Measurements from ENCODE around the gene CCDC33.

DNA sequence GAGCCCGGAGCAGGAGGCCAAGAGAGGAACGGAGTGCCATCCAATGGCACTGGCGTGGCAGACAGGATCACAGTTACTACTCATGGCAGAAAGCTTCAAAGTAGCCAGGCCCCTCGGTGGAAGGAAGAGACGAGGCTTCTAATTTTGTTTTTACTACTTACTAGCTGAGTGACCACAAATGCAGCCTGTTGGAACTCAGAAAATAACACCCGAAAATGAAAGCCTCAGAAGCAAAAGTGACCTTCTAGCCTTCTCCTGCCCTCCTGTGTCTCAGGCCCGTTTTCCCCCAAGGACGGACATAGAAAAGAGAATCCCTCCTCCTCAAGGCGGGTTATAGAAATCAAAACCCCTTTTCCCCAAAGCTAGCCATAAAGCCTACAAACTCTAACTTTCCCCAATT, 23.6 kb upstream of the CCDC33 start:
- TF ChIP-seq, protein P1, sequence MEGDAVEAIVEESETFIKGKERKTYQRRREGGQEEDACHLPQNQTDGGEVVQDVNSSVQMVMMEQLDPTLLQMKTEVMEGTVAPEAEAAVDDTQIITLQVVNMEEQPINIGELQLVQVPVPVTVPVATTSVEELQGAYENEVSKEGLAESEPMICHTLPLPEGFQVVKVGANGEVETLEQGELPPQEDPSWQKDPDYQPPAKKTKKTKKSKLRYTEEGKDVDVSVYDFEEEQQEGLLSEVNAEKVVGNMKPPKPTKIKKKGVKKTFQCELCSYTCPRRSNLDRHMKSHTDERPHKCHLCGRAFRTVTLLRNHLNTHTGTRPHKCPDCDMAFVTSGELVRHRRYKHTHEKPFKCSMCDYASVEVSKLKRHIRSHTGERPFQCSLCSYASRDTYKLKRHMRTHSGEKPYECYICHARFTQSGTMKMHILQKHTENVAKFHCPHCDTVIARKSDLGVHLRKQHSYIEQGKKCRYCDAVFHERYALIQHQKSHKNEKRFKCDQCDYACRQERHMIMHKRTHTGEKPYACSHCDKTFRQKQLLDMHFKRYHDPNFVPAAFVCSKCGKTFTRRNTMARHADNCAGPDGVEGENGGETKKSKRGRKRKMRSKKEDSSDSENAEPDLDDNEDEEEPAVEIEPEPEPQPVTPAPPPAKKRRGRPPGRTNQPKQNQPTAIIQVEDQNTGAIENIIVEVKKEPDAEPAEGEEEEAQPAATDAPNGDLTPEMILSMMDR (IDR thresholded peaks at IDR 0.05; ENCODE audit: poor library complexity): no peak
- TF ChIP-seq EZH2 (IDR thresholded peaks at IDR 0.05; ENCODE audit: borderline replicate concordance): no peak
